ENCODE data around the gene EXOSC2. TPM values are rescaled to one million over a fixed set of nuclear protein-coding genes. Genes with fewer than 3 reads are reported as not detected.

The EXOSC2 gene
- total RNA-seq, 1 donor from 2014 or later: 22.4 TPM

- TF ChIP-seq, protein P1, sequence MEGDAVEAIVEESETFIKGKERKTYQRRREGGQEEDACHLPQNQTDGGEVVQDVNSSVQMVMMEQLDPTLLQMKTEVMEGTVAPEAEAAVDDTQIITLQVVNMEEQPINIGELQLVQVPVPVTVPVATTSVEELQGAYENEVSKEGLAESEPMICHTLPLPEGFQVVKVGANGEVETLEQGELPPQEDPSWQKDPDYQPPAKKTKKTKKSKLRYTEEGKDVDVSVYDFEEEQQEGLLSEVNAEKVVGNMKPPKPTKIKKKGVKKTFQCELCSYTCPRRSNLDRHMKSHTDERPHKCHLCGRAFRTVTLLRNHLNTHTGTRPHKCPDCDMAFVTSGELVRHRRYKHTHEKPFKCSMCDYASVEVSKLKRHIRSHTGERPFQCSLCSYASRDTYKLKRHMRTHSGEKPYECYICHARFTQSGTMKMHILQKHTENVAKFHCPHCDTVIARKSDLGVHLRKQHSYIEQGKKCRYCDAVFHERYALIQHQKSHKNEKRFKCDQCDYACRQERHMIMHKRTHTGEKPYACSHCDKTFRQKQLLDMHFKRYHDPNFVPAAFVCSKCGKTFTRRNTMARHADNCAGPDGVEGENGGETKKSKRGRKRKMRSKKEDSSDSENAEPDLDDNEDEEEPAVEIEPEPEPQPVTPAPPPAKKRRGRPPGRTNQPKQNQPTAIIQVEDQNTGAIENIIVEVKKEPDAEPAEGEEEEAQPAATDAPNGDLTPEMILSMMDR (conservative IDR thresholded peaks at IDR 0.05; ENCODE audit: low read depth, low read length): no peak
- DNase-seq (ENCODE audit: low read depth): no peak
- H3K4me3 ChIP-seq (ENCODE audit: low read depth, low read length): no peak overlapping the region
Measured at GRCh38 chr9:130718562-130718961, 25.0 kb downstream of the EXOSC2 start.

DNA sequence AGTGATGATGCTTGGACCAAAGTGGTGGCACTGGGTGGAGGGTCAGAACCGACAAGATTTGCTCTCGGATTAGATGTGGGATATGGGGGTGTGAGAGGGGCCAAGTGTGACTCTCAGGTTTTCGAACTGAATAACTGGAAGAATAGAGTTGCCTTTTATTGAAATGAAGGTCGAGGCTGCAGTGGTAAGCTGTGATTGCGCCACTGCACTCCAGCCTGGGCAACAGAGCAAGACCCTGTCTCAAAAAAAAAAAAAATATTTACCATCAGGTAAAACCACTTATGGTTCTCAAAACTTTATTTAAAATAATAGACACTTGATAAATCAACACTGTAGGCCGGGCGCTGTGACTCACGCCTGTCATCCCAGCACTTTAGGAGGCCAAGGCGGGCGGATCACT is 27.2 kb downstream of the EXOSC2 start:
- TF ChIP-seq, protein P1 (conservative IDR thresholded peaks at IDR 0.05; ENCODE audit: low read depth, low read length): no peak
- no peak for DNase-seq (ENCODE audit: low read depth)
- H3K4me3 ChIP-seq (ENCODE audit: low read depth, low read length): no peak overlapping the region

GRCh38 chr9:130728721-130729120 is 35.1 kb downstream of the EXOSC2 start:
- no peak for DNase-seq (ENCODE audit: low read depth)
- TF ChIP-seq, protein P1 (conservative IDR thresholded peaks at IDR 0.05; ENCODE audit: low read depth, low read length): no peak
- no peak overlapping the region for H3K4me3 ChIP-seq (ENCODE audit: low read depth, low read length)

DNA sequence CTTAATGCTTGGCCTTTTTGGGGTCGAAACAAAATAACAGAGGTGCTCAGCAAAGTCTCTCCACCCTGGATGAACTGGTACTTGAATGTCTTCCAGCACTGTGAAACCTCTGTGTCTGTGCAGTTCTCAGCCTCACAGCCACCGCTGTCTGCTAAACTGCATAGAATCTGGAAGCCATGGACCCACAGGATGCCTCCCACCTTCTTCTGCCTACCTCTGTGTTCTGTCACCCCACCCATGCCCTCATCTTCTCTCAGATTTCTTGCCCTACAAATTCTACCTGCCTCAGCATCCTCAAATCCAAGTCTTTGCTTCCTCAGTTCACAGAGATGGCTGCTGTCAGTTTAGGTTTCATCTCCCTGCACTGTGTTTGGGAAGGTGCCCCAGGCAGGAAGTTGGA is 35.6 kb downstream of the EXOSC2 start:
- DNase-seq (ENCODE audit: low read depth): no peak
- TF ChIP-seq, protein P1 (conservative IDR thresholded peaks at IDR 0.05; ENCODE audit: low read depth, low read length): no peak
- H3K4me3 ChIP-seq (ENCODE audit: low read depth, low read length): no peak overlapping the region

DNA sequence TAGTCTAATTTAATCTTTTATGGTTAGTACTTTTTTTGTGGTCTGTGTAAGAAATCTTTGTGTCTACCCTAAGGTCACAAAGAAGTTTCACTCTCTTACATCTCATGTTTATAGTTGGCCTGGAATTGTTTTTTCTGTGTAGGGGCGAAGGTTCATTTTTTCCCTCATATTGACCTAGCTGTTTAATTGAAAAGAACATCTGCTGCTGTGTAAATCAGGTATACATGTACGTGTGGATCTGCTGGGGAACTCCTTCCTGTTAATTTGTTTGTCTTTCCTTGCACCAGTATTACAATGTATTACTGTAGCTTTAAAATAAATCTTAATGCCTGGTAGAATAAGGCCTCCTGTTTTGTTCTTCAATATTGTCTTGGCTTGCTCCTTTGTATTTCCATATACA is 37.8 kb downstream of the EXOSC2 start:
- no peak for DNase-seq (ENCODE audit: low read depth)
- H3K4me3 ChIP-seq (ENCODE audit: low read depth, low read length): no peak overlapping the region
- TF ChIP-seq, protein P1 (conservative IDR thresholded peaks at IDR 0.05; ENCODE audit: low read depth, low read length): no peak

GRCh38 chr9:130732136-130732535 is 38.6 kb downstream of the EXOSC2 start:
- DNase-seq (ENCODE audit: low read depth): no peak
- no peak overlapping the region for H3K4me3 ChIP-seq (ENCODE audit: low read depth, low read length)
- TF ChIP-seq, protein P1 (conservative IDR thresholded peaks at IDR 0.05; ENCODE audit: low read depth, low read length): peak; percentile 22

GRCh38 chr9:130732793-130733221 is 39.2 kb downstream of the EXOSC2 start:
- H3K4me3 ChIP-seq (ENCODE audit: low read depth, low read length): no peak overlapping the region
- TF ChIP-seq, protein P1 (conservative IDR thresholded peaks at IDR 0.05; ENCODE audit: low read depth, low read length): no peak
- no peak for DNase-seq (ENCODE audit: low read depth)

All from epithelial cell of proximal tubule (primary cell).